Measurements from ENCODE around the gene B4GALNT1.
"Not testable (repeated sequence)": the region's sequence is repeated elsewhere in the genome, so short reads cannot be mapped to it uniquely, and the experiment has no call there.

The B4GALNT1 gene

DNA sequence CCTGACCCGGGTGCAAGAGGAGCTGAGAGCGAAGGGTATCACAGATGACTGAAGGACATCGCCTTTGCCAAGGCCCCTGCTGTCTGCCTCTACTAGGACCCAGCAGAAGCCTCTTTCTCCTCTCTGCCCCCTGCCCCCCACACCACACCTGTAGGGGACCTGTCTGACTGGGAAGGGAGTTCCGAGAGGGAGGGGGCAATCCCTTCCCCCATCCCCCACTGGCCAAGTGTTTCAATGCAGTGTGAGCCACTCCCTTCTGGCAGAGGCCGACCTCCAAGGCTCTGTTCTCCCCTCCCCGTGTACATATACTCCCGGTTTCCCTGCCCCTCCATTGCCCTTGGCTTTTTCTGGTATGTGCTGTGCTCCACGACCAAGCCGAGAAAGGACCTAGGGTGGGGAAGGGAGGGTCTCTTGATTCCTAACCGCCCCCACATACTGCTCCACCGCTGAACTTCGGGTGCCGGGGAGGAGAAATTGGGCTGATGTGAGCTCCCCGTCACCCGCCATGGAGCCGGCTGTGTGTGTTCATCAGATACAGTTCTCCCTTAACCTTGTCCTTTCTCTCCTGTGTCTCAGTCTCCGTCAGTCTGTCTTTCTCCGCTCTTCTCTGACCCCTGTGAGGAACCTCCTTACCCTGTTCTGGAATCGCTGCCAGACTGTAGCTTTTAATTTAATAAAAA lies 23.8 kb downstream of the B4GALNT1 start:
- DNase-seq (ENCODE audit: low spot score) = no peak

DNA sequence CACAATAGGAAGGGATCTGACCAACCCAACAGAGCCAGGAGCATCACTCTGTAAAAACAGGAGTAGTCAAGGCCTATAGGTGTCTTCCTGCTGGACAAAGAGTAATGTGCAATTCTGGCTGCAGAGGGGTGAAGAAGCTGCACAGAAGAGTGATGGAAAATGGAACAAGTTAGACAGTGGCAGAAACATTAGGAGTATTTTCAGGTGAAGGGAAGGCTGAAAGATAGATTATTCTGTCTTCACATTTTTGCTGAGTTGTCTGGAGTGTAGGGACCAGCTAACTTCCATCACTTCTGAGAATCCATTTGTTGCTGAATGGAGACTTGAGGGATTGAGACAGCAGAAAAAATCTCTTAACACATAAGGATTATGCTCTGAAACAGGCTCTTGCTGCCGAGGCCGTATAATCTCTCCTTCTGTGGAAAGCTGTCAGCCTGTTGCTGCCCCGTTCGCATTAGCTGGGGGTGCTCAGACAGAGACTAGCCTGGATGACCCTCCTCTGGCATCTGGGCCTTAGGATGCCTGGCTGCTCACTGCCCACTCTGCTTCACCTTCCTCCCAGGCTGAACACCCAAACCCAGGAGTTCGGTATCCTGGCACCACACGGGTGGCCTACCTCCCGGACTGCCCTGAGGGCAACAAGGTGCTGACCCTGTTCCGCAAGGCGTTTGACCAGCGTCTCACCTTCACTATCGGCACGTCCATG lies 24.9 kb downstream of the B4GALNT1 start:
- no peak for DNase-seq (ENCODE audit: low spot score)

DNA sequence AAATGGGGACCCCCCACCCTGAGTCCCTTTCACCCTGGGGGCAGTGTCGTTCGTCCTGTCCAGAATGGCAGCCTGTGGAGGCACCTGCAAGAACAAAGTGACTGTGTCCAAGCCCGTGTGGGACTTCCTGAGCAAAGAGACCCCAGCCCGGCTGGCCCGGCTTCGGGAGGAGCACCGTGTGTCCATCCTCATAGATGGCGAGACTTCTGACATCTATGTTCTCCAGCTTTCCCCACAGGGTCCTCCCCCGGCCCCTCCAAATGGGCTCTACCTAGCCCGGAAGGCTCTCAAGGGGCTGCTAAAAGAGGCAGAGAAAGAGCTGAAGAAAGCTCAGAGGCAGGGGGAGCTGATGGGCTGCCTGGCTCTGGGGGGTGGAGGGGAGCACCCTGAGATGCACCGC lies 26.2 kb downstream of the B4GALNT1 start:
- DNase-seq (ENCODE audit: low spot score) = no peak

DNA sequence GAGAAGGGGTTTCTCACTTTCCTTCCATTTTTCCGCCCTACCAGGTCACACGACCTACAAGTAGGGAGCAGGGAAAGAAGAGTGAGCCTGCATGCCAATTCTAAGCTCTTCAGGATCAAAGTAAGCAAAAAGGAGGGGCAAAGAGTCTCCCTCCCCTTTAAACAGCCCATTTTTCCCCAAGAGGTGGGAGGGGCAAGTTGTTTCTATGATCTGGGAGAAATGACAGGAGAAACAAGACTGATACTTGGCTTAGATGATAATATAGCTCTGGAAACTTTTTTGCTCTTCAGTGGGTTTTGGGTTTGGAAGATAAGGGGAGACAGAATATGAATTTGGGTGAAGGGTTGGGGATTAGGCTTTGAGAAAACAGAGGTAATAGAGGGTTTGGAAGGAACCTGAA lies 26.6 kb downstream of the B4GALNT1 start:
- DNase-seq (ENCODE audit: low spot score) = no peak

DNA sequence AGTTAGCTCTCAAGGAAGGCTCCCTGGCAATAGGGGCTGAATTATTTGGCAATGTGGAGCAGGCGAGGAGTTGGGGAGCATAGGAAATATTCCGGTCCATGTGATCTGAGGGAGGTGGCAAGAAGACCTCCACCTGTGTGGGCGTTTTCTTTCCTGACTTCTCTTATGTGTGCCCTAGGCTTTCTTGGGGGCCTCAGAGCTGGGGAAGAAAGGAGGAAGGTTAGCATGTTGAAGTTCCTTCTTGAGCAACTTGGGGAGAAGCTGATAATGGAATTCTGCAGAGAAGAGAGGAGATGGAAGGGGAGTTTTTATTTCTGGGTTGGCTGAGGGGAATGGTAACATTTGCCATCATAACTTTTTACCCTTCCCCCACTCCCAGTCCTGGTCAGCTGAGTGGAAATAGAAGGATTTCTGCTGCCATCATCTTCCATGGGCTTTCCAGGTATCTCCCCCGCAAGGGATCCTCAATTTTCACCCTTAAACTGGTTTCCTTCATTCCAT lies 27.1 kb downstream of the B4GALNT1 start:
- DNase-seq (ENCODE audit: low spot score) = no peak

DNA sequence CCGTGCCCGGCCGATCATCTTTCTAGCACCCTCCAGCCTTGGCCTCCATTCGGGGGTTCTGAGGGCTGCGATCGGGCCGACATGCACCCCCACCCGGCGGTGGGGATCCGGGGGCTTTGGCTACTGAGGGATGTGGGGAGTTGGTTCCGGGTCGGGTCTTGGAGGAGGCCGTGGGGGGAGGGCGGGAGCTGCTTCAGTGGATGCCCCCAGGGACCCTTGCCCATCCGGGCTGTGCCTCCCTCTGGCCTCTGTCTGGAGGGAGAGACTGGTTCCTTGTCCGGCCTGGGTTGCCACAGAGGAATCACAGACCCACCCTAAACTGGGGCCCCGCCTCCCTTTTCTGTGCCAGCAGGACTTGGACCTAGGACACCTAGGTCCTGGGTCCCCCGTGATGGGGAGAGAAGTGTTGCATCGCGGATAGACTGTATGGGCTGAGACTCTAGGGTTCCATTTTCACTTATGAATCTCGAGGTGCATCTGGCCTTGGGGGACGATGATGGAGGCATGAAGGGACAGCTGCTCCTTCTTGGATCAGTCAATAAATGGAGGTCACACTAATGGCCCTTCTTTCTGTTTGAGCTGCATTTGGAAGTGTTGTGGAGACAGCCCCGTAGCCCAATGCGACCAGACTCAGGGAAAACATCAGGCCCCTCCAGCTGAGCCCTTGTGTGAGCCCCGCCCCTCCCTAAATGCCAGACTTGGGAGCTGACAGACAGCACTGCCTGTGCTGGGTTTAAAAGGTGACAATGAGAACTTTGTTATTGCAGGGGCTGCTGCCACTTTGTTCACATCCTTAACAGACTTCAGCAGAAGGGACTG lies 27.8 kb downstream of the B4GALNT1 start:
- DNase-seq (ENCODE audit: low spot score) = no peak

DNA sequence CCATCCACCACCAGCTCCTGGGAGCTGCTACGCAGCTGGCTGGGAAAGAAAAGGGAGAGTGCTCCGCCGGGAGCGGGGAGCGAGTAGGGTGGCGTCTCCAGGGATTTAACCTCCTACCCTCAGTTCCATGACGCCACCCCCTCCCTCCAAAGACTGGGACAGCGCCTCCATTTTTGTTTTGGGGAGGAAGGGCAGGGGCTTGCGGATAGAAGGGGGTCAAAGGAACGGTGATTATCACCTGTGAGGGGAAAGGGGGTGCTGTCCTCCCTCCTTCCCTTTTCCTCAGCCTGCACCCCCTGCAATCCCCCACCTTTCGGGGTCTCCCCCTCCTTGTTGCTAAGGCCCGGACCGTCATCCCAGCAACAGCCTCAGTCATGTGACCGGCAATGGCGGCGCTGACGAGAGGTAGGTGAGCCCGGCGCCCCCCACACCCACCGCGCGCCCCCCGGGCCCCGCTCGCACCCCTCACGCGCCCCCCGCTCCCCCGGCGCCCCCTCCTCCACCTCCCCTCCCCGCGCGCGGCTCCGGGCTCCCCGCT lies 28.5 kb downstream of the B4GALNT1 start, which contains the start of gene DTX3:
Gene DTX3, plus strand, starts transcription at position 371 of the 538 bp plus-strand sequence. CDS start 1,694 bp downstream, outside the sequence.
- no peak for DNase-seq (ENCODE audit: low spot score)

DNA sequence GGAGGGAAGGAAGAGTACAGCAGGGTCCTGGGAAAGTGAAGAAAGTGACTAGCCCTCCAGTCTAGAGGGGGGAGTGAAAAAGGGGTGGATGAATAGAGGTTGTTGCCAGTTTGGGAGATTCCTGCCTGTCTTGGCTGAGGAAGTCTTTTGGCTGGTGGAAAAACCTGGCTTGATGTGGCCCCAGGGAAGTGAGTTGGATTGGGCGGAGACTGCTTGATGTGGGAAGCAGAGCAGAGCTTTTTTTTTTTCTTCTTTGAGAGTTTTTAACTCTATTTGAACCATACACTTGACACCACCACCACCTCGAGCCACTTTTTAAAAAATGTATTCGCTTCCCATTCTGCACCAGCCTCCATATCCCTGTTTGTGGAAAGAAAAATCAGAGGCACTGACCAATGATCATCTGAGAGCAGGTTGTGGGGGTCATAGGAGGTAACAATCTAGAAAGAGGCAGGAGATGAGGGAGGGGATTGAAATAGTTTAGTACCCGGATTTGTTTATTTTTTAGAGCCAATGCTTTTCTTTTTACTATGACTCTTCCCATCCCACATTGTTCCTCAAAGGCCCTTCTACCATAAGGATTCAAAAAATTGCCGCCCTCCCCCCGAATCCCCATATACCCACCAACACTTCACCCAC lies 29.1 kb downstream of the B4GALNT1 start:
- DNase-seq (ENCODE audit: low spot score) = no peak

DNA sequence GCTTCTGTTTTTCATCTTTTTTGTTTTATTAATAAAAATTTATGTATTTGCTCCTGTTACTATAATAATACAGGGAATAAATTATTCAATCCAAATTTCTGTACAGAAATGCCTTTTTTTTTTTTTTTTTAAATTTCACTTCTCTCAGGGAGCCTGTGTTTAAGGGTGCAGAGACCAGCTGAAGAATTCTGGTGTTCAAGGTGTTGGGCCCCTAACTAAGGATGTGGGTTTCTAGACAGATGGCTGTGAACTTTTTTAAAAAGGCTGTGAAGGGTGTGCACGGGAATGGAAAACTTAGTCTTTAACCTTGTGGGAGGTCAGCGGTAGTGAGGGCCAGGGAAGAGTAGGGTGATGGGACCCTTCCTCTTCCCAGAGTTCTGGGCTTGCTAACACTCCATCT lies 29.7 kb downstream of the B4GALNT1 start:
- no peak for DNase-seq (ENCODE audit: low spot score)

DNA sequence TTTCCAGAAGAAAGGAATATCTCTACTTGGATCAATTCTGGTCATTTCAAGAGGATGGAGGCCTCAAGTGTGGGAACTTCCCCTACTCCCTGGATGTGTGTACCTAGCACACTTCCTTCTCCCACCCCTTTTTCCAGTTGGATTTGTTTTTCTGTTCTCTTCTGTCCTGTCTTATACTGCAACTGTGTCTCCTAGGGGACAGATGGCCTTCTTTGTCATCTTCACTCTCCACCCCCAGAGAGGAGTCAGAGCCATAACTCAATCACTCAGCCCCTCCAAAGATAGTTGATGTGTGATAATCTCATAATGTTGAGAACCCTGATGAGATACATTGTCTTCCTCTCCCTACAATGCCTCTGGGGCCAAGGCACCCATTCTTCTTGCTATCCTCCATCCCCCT lies 30.5 kb downstream of the B4GALNT1 start:
- DNase-seq (ENCODE audit: low spot score) = no peak

DNA sequence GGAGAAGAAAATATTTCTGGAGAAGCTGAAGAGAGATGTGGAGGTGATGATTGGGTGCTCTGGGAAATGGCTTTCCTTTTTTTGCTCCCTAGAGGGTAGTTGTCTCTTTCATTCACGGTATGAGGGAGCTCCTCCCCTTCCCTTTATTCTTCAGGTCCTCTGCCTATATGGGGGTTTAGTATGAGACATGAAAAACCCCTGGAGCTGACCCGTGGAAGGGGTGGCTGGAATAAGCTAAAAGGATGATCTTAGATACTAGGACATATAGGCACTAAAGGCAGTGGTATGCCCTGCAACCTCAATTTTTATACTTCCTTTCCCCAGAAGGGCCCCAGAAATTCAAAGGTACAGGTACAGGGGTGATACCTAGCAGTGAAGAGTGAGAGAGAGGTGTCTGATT lies 32.6 kb downstream of the B4GALNT1 start:
- no peak for DNase-seq (ENCODE audit: low spot score)

DNA sequence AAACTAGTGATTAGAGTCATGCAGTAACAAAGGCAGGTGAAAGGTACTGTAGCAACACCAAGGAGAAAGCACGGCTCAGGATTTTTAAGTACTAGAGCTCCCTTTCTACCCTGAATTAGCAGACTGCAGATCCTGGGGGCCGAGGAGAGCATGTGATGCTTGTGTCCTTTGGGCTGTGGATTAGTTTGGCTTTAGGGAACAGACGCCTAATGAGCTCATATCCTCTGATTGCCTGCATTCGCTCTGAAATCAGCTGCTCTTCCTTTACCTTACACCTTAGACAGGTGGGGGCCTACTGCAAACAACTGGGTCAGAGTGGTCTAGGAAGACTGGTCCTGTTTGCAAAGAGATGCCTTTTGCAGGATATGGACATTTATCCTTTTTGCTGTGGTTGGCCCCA lies 39.8 kb downstream of the B4GALNT1 start:
- DNase-seq (ENCODE audit: low spot score) = no peak

DNA sequence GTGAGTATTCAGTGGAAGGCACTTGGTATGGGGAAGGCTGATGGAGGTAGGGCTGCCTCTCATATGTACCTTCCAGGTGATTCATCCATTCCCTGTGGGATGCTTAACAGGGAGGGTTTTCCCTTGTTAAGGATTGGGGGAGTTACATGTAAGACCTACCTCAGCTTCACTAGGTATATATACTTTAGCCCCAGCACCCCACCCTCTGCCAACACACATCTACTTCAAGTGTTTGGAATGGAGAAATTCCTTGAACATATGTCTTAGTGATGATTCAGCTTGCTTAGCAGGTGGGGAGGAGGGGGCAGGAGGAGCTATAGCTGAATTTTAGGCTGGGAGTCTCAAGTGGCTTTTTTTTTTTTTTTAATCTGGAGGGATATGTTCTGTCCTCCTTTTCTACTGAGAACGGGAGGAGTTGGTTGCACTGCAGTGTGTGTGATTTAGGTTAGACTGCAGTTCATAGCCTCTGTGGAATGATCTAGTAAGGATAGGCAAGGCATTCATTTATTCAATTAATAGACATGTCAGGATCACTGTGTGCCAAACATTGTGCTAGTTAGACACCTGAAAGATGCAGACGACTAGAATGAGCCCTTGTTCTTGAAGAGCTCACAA lies 40.3 kb downstream of the B4GALNT1 start:
- DNase-seq (ENCODE audit: low spot score) = no peak

DNA sequence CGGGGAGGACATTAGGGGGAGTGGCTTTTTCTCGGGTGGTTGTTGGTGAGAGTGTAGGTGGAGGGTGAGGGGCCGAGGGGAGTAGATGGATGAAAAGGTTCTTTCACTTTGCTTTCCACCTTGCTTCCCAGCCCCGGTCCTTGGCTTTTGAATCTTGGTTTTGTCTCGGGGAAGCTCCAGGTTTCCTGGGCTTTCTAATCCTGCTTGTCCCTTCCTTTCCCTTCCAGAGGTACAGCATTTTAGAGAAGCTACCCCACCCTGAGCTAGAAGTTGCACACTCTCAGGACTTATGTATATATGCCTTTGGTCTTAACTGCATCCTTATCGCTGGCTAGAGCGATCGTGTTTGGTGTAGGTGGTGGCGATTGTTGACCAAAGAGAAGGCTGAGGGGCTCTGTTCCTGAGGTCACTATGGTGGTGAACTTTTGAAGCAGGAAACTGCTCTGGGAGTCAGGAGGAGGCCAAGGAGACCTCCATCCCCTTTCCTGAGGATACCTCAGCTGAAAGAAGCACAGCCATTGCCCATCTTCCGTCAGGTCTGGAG lies 41.1 kb downstream of the B4GALNT1 start:
- no peak for DNase-seq (ENCODE audit: low spot score)

DNA sequence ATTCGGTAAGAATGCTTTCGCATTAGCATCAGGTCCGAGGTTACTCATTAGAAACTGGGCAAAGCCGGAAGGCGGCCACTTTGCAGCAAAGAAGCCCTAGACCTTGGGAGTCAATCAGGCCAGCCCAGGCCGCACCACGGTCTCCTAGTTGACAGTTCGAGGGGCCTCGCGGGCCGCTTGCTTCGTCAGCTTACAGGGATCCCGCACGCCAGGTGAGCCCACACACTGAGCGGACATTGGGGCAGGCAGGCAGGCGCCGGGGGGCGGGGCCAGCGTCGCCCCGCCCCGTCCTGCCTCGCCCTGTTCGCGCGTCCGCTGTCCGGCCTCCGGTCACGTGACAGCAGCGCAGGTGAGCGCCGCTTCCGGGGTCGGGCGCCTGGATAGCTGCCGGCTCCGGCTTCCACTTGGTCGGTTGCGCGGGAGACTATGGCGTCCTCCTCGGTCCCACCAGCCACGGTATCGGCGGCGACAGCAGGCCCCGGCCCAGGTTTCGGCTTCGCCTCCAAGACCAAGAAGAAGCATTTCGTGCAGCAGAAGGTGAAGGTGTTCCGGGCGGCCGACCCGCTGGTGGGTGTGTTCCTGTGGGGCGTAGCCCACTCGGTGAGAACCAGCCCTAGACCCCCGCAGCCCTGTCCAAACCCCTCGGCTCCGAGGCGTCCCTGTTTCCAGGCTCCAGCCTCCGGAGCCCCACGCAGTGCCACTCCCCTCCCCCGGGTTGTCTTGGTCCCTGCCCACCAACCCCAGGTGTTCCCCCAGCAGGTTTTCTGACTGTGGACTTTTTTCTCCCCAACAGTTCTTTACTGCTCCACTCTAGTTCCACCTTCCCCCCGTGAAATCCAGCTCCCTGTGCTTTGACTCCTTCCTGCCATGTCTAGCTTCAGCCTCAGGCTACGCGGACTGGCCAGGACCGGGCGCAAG lies 41.9 kb downstream of the B4GALNT1 start, which contains the start of gene PIP4K2C:
Gene PIP4K2C, plus strand, starts transcription at position 329 of the 918 bp plus-strand sequence. Its CDS starts 98 bp downstream, at position 427.
- peak; percentile 86 for DNase-seq (ENCODE audit: low spot score)

DNA sequence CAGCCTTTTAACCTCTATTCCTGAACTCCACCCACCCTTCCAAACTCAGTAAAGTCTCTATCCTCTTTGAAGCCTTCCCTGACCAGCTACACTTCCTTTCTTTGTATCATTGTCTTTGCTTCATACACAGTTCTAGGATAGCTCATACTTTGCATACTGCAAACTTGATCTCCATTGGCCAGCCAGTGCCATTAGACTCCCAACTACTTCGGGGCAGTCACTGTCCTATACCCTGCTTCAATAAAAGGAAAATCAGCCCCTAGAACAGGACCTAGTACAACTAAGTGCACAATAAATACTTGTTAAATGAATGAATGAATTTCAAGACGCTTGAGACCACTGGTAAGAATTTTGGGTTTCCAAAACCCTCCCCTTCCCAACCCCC lies 42.5 kb downstream of the B4GALNT1 start:
- no peak for DNase-seq (ENCODE audit: low spot score)

DNA sequence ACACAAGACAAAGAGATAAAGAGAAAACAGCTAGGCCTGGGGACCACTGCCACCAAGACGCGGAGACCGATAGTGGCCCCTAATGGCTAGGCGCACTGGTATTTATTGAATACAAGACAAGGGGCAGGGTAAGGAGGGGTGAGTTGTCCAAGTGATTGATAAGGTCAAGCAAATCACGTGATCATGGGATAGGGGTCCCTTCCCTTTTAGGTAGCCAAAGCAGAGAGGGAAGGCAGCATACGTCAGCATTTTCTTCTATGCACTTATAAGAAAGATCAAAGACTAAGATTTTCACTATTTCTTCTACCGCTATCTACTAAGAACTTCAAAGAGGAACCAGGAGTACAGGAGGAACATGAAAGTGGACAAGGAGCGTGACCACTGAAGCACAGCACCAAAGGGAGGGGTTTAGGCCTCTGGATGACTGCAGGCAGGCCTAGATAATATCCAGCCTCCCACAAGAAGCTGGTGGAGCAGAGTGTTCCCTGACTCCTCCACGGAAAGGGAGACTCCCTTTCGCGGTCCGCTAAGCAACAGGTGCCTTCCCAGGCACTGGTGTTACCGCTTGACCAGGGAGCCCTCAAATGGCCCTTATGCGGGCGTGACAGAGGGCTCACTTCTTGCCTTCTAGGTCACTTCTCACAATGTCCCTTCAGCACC lies 43.9 kb downstream of the B4GALNT1 start:
- DNase-seq (ENCODE audit: low spot score) = not testable (repeated sequence)

DNA sequence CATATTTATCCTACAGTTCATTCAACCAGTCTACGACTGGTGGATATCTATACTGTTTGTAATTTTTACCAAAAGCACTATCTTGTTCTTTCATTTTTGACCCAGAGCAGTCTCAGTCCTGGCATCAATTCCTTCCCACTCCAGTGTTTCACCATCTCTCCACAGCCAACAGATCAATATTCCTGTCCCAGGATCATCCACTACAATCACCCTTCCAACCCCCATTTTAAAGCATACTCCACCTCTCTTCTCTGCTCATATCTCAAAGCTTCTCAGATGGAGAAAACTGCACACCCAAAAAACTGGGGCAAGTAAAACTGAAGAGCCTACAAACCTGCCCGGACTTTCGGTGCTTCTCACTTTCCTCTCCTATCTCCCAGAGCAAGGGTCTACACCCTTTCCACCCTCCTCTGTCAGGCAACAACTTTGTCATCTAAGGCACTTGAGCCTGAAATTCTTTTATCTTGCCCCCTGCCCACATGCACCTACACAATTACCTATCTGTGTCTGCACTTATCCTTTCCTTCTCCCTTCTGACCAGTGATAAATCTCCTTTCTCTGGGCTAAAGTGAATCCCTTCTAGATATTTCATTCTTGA lies 46.1 kb downstream of the B4GALNT1 start:
- no peak for DNase-seq (ENCODE audit: low spot score)

DNA sequence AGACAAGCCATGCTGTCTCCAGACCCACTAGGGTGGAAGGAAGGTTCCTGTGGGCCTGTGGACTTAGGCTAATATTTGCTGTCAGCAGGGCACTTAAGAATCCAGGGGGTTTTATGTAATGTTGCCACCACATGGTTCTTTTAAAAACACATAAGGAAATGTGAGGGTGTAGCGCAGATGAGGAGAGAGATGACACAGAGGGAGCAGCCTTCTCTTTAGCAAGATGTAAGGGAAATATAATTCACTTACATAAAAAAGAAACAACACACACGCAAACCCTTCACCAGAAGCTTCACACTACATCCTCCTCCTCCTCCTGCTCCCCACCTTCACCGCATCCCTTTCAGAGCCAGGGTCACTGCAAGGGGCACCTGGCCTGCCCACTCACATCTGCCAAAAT lies 46.9 kb downstream of the B4GALNT1 start:
- DNase-seq (ENCODE audit: low spot score) = no peak
